Activated CD8-positive, alpha-beta memory T cell treated with anti-CD3 and anti-CD28 coated beads, Interleukin-2, amount 10 ng/mL, durations not matched to agents 7 days and 5 days (primary cell): Measurements from ENCODE around the gene MAST4. TPM values are rescaled to one million over a fixed set of nuclear protein-coding genes. Genes with fewer than 3 reads are reported as not detected.

Experiments used
- ATAC-seq: fragments of 150-1000 bp; cut with Tn5 transposase; one replicate; pipeline ENCODE4 v1.10.0; 2021; ENCODE audit warnings: moderate library complexity
- CTCF ChIA-PET: fragments of 350-600 bp; sonication (Branson Sonifier 250); formaldehyde crosslinking; loops from one replicate; lab custom pipeline; 2021; ENCODE audit warnings: antibody characterized with exemption; lab: Charles Lee
- DNase-seq: peaks from one replicate; pipeline ENCODE4 v3.0.0-alpha.2; 2020
- H3K27ac Mint-ChIP-seq: one replicate; pipeline ENCODE4 v1.8.0; 2021; ENCODE audit warnings: mild to moderate bottlenecking, mixed read lengths
- H3K27me3 Mint-ChIP-seq: one replicate; pipeline ENCODE4 v1.8.0; 2021; ENCODE audit warnings: mixed read lengths
- H3K36me3 Mint-ChIP-seq: one replicate; pipeline ENCODE4 v1.8.0; 2021; ENCODE audit warnings: mild to moderate bottlenecking, mixed read lengths
- H3K4me1 Mint-ChIP-seq: one replicate; pipeline ENCODE4 v1.8.0; 2021; ENCODE audit warnings: mixed read lengths
- H3K4me3 Mint-ChIP-seq: one replicate; pipeline ENCODE4 v1.8.0; 2021; ENCODE audit warnings: mild to moderate bottlenecking, moderate library complexity, mixed read lengths
- H3K9me3 Mint-ChIP-seq: one replicate; pipeline ENCODE4 v1.8.0; 2022; ENCODE audit warnings: low read depth, mixed read lengths
- total RNA-seq, 2 experiments: library from RNA; stranded (reverse); gene quantifications; one replicate each; pipeline ENCODE4 v1.2.3, GENCODE V29; 2021

MAST4 gene
- total RNA-seq, result 10 to 100 TPM; 21.6 to 25.2 TPM

GRCh38 chr5:66595756-66596635, at the start of gene MAST4:
TSS of gene MAST4 (plus strand) at chr5:66596393. CDS start at chr5:66596656, 263 bp downstream.
- Mint-ChIP-seq H3K4me1 (peaks cover 22% of the 10 kb centered on the region), H3K27me3 (peaks cover 76% of the 10 kb centered on the region), H3K9me3 (no peaks in the 10 kb centered on the region), H3K27ac (no peak within 1 kb of the TSS), H3K4me3 (peak within 1 kb of the TSS; percentile 76), H3K36me3 (no peaks in the 10 kb centered on the region)
- CTCF ChIA-PET, result interaction anchor here (1.0 kb wide), 1 partner anchor 21 kb away, joined by 3 read pairs; no protein-coding TSS in a partner anchor
- ATAC-seq, result peak; percentile 97
- peak; percentile 83 for DNase-seq

- CTCF ChIA-PET, result interaction anchor here (0.7 kb wide), 1 partner anchor 349 kb away, joined by 3 read pairs; no protein-coding TSS in a partner anchor
- H3K9me3 Mint-ChIP-seq, result peaks cover 3% of the 10 kb centered on the region
- H3K27me3 Mint-ChIP-seq, result peaks cover 12% of the 10 kb centered on the region
- H3K4me1 Mint-ChIP-seq, result no peaks in the 10 kb centered on the region
- no peaks in the 10 kb centered on the region for H3K36me3 Mint-ChIP-seq
- DNase-seq, result no peak
- no peak for ATAC-seq
- no peak overlapping the region for H3K4me3 Mint-ChIP-seq
- no peak overlapping the region for H3K27ac Mint-ChIP-seq
These were observed 49.7 kb upstream of the MAST4 start for GRCh38 chr5:66546541-66546940.

- no peak overlapping the region for H3K27ac Mint-ChIP-seq
- no peak for ATAC-seq
- H3K36me3 Mint-ChIP-seq, result peaks cover 2% of the 10 kb centered on the region
- no peak overlapping the region for H3K4me3 Mint-ChIP-seq
- CTCF ChIA-PET, result no interaction called here
- H3K9me3 Mint-ChIP-seq, result peaks cover 3% of the 10 kb centered on the region
- no peak for DNase-seq
- H3K4me1 Mint-ChIP-seq, result peaks cover 8% of the 10 kb centered on the region
- peaks cover 12% of the 10 kb centered on the region for H3K27me3 Mint-ChIP-seq
These were observed 44.9 kb upstream of the MAST4 start for GRCh38 chr5:66551338-66551737.

DNA sequence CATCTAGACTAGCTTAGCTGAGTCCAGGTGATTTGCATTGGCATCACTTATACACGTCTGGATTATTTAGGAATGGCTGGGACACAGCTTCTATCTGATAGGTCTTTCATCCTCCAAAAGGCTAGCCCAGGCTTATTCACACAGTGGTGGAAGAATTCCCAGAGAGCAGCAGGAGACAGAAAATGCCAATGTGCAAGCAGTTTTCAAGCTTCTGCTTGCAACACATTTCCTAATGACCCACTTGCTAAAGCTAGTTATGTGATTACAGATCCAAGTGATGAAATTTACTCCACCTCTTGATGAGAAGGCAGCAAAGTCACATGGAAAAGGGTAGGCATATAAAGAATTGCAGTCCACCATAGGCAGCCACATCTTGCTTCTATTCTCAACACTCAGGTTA, 44.2 kb upstream of the MAST4 start:
- Mint-ChIP-seq H3K36me3 (peaks cover 2% of the 10 kb centered on the region), H3K9me3 (peaks cover 2% of the 10 kb centered on the region), H3K4me1 (peaks cover 8% of the 10 kb centered on the region), H3K4me3 (no peak overlapping the region), H3K27ac (no peak overlapping the region), H3K27me3 (peaks cover 12% of the 10 kb centered on the region)
- ATAC-seq (no peak), DNase-seq (no peak)
- CTCF ChIA-PET, result no interaction called here

- H3K27ac Mint-ChIP-seq, result no peak overlapping the region
- peaks cover 10% of the 10 kb centered on the region for H3K4me1 Mint-ChIP-seq
- DNase-seq (no peak), ATAC-seq (no peak)
- H3K27me3 Mint-ChIP-seq, result peaks cover 9% of the 10 kb centered on the region
- CTCF ChIA-PET, result no interaction called here
- peaks cover 2% of the 10 kb centered on the region for H3K9me3 Mint-ChIP-seq
- H3K4me3 Mint-ChIP-seq, result no peak overlapping the region
- peaks cover 2% of the 10 kb centered on the region for H3K36me3 Mint-ChIP-seq
These were observed 42.8 kb upstream of the MAST4 start for GRCh38 chr5:66553368-66553912.

- Mint-ChIP-seq H3K4me3 (no peak overlapping the region), H3K27me3 (peaks cover 9% of the 10 kb centered on the region), H3K27ac (peak overlapping the region; percentile 5), H3K36me3 (peaks cover 2% of the 10 kb centered on the region), H3K4me1 (peaks cover 16% of the 10 kb centered on the region), H3K9me3 (peaks cover 2% of the 10 kb centered on the region)
- CTCF ChIA-PET, result no interaction called here
- DNase-seq (peak; percentile 61), ATAC-seq (peak; percentile 72)
These were observed 42.1 kb upstream of the MAST4 start for GRCh38 chr5:66553916-66554575.

DNA sequence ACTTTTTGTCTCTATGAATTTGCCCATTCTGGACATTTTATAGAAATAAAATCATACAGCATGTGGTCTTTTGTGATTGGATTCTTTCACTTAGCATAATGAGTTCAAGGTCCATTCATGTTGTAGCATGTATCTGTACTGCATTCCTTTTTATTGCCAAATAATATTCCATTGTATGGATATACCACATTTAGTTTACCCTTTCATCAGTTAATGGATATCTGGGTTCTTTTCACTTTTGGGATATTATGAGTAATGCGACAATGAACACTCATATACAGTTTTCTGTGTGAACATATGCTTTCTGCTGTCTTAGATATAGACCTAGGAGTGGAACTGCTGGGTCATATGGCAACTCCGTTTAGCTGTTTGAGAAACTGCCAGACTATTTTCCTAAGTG, 41.3 kb upstream of the MAST4 start:
- Mint-ChIP-seq H3K27me3 (peaks cover 6% of the 10 kb centered on the region), H3K9me3 (peaks cover 2% of the 10 kb centered on the region), H3K36me3 (peaks cover 2% of the 10 kb centered on the region), H3K4me1 (peaks cover 18% of the 10 kb centered on the region), H3K4me3 (no peak overlapping the region), H3K27ac (no peak overlapping the region)
- ATAC-seq (no peak), DNase-seq (no peak)
- CTCF ChIA-PET, result no interaction called here

GRCh38 chr5:66558560-66558959, 37.6 kb upstream of the MAST4 start:
- peaks cover 9% of the 10 kb centered on the region for H3K27me3 Mint-ChIP-seq
- DNase-seq (peak; percentile 78), ATAC-seq (peak; percentile 90)
- H3K4me3 Mint-ChIP-seq, result no peak overlapping the region
- H3K27ac Mint-ChIP-seq, result peak overlapping the region; percentile 68
- peaks cover 2% of the 10 kb centered on the region for H3K36me3 Mint-ChIP-seq
- peaks cover 2% of the 10 kb centered on the region for H3K9me3 Mint-ChIP-seq
- CTCF ChIA-PET, result interaction anchor here (0.9 kb wide), 1 partner anchor 43 kb away, joined by 3 read pairs; no protein-coding TSS in a partner anchor
- peaks cover 18% of the 10 kb centered on the region for H3K4me1 Mint-ChIP-seq

- no peak overlapping the region for H3K4me3 Mint-ChIP-seq
- ATAC-seq (no peak), DNase-seq (no peak)
- CTCF ChIA-PET, result no interaction called here
- H3K9me3 Mint-ChIP-seq, result peaks cover 1% of the 10 kb centered on the region
- peaks cover under 1% of the 10 kb centered on the region for H3K36me3 Mint-ChIP-seq
- H3K4me1 Mint-ChIP-seq, result peaks cover 11% of the 10 kb centered on the region
- H3K27ac Mint-ChIP-seq, result no peak overlapping the region
- peaks cover 12% of the 10 kb centered on the region for H3K27me3 Mint-ChIP-seq
These were observed 35.8 kb upstream of the MAST4 start for GRCh38 chr5:66560371-66560770.

DNA sequence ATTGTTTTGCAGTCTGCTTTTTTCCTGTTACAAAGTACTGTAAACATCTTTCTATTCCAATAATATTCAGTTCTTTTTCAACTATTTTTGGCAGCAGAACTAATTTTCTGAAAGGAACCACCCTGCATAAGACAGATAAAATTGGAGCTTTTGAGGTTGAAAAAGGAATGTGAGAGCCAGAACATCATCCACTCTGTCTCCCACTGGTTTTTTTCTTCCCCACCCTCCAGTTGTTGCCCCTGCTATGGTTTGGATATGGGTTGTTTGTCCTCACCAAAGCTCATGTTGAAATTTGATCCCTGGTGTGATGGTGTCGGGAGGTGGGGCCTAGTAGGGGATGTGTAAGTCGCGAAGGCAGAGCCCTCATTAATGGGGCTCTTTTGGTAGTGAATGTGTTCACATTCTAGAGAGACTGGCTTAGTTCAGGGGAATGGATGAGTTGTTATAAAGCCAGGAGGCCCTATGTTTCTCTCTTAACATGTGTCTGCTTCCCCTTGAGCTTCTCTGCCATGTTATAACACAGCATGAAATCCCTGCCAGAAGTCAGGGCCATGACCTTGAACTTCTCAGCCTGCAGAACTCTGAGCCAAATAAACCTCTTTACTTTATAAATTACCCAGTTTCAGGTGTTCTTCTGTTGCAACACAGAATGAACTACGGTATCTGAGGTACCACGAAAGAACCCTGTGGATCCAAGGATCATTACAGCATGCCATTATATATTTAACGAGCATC, 34.8 kb upstream of the MAST4 start:
- CTCF ChIA-PET, result no interaction called here
- Mint-ChIP-seq H3K4me1 (peaks cover 15% of the 10 kb centered on the region), H3K4me3 (no peak overlapping the region), H3K36me3 (peaks cover under 1% of the 10 kb centered on the region), H3K27me3 (peaks cover 12% of the 10 kb centered on the region), H3K27ac (no peak overlapping the region), H3K9me3 (no peaks in the 10 kb centered on the region)
- DNase-seq (no peak), ATAC-seq (no peak)

- DNase-seq (no peak), ATAC-seq (no peak)
- H3K9me3 Mint-ChIP-seq, result peaks cover 2% of the 10 kb centered on the region
- H3K27me3 Mint-ChIP-seq, result peaks cover 17% of the 10 kb centered on the region
- CTCF ChIA-PET, result interaction anchor here (1.2 kb wide), 1 partner anchor 259 kb away, joined by 4 read pairs; no protein-coding TSS in a partner anchor
- peaks cover 5% of the 10 kb centered on the region for H3K4me1 Mint-ChIP-seq
- H3K4me3 Mint-ChIP-seq, result no peak overlapping the region
- no peak overlapping the region for H3K27ac Mint-ChIP-seq
- peaks cover 1% of the 10 kb centered on the region for H3K36me3 Mint-ChIP-seq
These were observed 30.3 kb upstream of the MAST4 start for GRCh38 chr5:66565878-66566277.

GRCh38 chr5:66567474-66567873, 28.7 kb upstream of the MAST4 start:
- Mint-ChIP-seq H3K9me3 (peaks cover 2% of the 10 kb centered on the region), H3K4me3 (no peak overlapping the region), H3K27me3 (peaks cover 20% of the 10 kb centered on the region), H3K4me1 (peaks cover 5% of the 10 kb centered on the region), H3K27ac (no peak overlapping the region), H3K36me3 (peaks cover 1% of the 10 kb centered on the region)
- DNase-seq, result no peak
- ATAC-seq, result no peak
- CTCF ChIA-PET, result interaction anchor here (1.1 kb wide), 1 partner anchor 13 kb away, joined by 4 read pairs; no protein-coding TSS in a partner anchor

DNA sequence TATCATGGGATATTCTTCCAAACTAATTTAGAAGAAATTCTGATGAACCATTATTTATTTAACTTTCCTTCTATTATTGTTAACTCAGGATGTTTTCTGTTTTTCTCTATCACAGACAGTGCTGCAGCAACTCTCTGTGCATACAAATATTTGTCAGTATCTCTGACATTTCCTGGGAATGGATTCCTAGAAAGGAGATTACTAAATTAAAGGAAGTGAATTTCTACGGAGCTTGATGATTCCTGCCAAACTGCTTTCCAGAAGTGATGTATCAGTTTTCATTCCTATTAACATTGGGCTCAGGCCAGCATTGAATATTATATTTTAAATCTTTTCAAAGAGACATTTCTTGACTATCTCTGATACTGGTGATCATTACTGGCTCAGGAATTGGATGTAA, 26.0 kb upstream of the MAST4 start:
- Mint-ChIP-seq H3K27me3 (peaks cover 31% of the 10 kb centered on the region), H3K9me3 (peaks cover 2% of the 10 kb centered on the region), H3K4me1 (peaks cover 5% of the 10 kb centered on the region), H3K4me3 (no peak overlapping the region), H3K27ac (no peak overlapping the region), H3K36me3 (peaks cover 1% of the 10 kb centered on the region)
- CTCF ChIA-PET, result no interaction called here
- no peak for ATAC-seq
- DNase-seq, result no peak
